IMR-90 (cell line): Measurements from ENCODE around the gene USP40.

Experiments
- CEBPB ChIP-seq: IDR thresholded peaks from 2 replicates; pipeline ENCODE4 v1.6.1; 2012; ENCODE audit warnings: low read depth, low read length, improper control_type of control experiment
- CHD1 ChIP-seq: IDR thresholded peaks from 2 replicates; pipeline ENCODE4 v1.6.1; 2012; ENCODE audit warnings: low read depth, low read length, improper control_type of control experiment
- CTCF ChIP-seq: conservative IDR thresholded peaks from 2 replicates; pipeline ENCODE4 v1.5.1; 2012; ENCODE audit warnings: mild to moderate bottlenecking, low read depth, low read length, improper control_type of control experiment
- FOS ChIP-seq: fragments of 150-350 bp; IDR thresholded peaks from 2 replicates; pipeline ENCODE4 v1.6.1; 2016; ENCODE audit warnings: low read depth, low read length
- MAFK ChIP-seq: IDR thresholded peaks from 2 replicates; pipeline ENCODE4 v1.6.1; 2012; ENCODE audit warnings: low read depth, low read length, improper control_type of control experiment
- NFE2L2 ChIP-seq: fragments of 150-350 bp; IDR thresholded peaks from 2 replicates; pipeline ENCODE4 v1.6.1; 2016; ENCODE audit warnings: low read depth, mild to moderate bottlenecking, low read length
- POLR2A ChIP-seq: IDR thresholded peaks from 2 replicates; pipeline ENCODE4 v1.6.1; 2012; ENCODE audit warnings: mild to moderate bottlenecking, low read depth, low read length
- RFX5 ChIP-seq: IDR thresholded peaks from 2 replicates; pipeline ENCODE4 v1.8.0; 2012; ENCODE audit warnings: low read depth, mild to moderate bottlenecking, low read length, moderate library complexity
- SMC3 ChIP-seq: fragments of 150-350 bp; IDR thresholded peaks from 2 replicates; pipeline ENCODE4 v1.6.1; 2016; ENCODE audit warnings: low read depth, mild to moderate bottlenecking, antibody characterized with exemption, low read length, moderate library complexity

- TF ChIP-seq RFX5 = no peak
- no peak for TF ChIP-seq POLR2A
- no peak for TF ChIP-seq CTCF
- TF ChIP-seq CEBPB = no peak
- no peak for TF ChIP-seq SMC3
- no peak for TF ChIP-seq FOS
- TF ChIP-seq MAFK = no peak
- no peak for TF ChIP-seq NFE2L2
- TF ChIP-seq CHD1 = no peak
Observed at GRCh38 chr2:233485726-233486125, 80.9 kb downstream of the USP40 start.
